ENCODE data around the gene MIPEP. TPM values are rescaled to one million over a fixed set of nuclear protein-coding genes. Genes with fewer than 3 reads are reported as not detected.

Gene MIPEP
- polyA plus RNA-seq, 1 donor from 2014 or later: 9.1 TPM

DNA sequence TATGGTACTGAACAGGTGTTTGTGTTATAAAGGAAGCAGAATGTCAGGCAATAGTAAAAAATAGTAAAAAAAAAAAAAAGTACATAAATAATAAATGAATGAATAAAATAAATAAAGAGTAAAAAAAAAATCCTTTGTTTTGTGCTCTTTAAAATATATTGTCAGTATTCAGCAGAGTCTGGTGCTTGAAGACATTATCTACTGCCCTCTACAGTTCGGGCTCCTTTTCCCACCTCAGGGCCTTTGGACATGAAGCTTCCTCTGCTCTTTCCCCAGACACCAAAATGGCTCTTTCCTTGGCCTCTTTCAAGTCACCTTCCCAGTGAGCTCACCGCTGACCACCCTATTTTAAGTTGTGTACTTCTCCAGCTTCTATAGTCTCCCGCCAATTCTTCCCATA, 181.5 kb downstream of the MIPEP start:
- no peaks in the 10 kb centered on the region for H3K79me2 ChIP-seq (replicated peaks; ENCODE audit: insufficient read depth, low read length)
- no peaks in the 10 kb centered on the region for H3K27me3 ChIP-seq (ENCODE audit: insufficient read depth, low read depth, low read length)
- no peaks in the 10 kb centered on the region for H4K20me1 ChIP-seq (ENCODE audit: insufficient read depth)
- H3K9me2 ChIP-seq (ENCODE audit: insufficient read depth, low read length): no peaks in the 10 kb centered on the region
- no peak overlapping the region for H3K4me3 ChIP-seq (ENCODE audit: low read length)
- no peak overlapping the region for H3K27ac ChIP-seq (ENCODE audit: low read length)
- TF ChIP-seq POLR2AphosphoS5 (IDR thresholded peaks at IDR 0.05): no peak
- TF ChIP-seq SMC3 (conservative IDR thresholded peaks at IDR 0.05; ENCODE audit: poor library complexity): no peak
- no peak for TF ChIP-seq TAF1 (IDR thresholded peaks at IDR 0.05; ENCODE audit: low read depth)
- no peak overlapping the region for H3K4me2 ChIP-seq (ENCODE audit: low read length)
- H2AFZ ChIP-seq (ENCODE audit: low read depth, low read length): no peak overlapping the region
- no peaks in the 10 kb centered on the region for H3K36me3 ChIP-seq (ENCODE audit: insufficient read depth, low read length)
- no peaks in the 10 kb centered on the region for H3F3A ChIP-seq (ENCODE audit: insufficient read depth, low read length, poor library complexity, severe bottlenecking)
- no peak overlapping the region for H3K9ac ChIP-seq (ENCODE audit: low read length)
- H3K9me3 ChIP-seq (ENCODE audit: low read length): no peaks in the 10 kb centered on the region

DNA sequence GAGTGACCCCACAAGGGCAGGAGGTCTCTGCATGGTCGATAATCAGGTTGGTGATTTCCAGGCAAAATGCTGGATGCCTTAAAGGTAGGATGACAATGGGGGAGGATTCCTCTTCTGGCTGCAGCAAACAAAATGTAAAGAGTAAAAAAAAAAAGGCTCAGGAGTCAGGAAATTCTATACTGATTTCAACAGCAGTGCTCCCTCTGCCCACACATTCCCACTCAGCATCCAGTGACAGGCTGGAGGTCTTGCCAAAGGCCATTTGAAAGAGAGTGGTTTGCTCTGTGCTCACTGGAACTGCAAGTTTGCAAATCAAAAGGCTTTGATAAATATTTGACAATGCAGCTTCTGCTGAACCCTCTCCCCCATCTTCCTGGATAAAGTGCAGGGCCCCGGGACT, 183.6 kb downstream of the MIPEP start:
- H3K4me2 ChIP-seq (ENCODE audit: low read length): no peak overlapping the region
- no peaks in the 10 kb centered on the region for H3K79me2 ChIP-seq (replicated peaks; ENCODE audit: insufficient read depth, low read length)
- no peak overlapping the region for H3K9ac ChIP-seq (ENCODE audit: low read length)
- H4K20me1 ChIP-seq (ENCODE audit: insufficient read depth): no peaks in the 10 kb centered on the region
- no peaks in the 10 kb centered on the region for H3F3A ChIP-seq (ENCODE audit: insufficient read depth, low read length, poor library complexity, severe bottlenecking)
- no peaks in the 10 kb centered on the region for H3K27me3 ChIP-seq (ENCODE audit: insufficient read depth, low read depth, low read length)
- H3K9me3 ChIP-seq (ENCODE audit: low read length): no peaks in the 10 kb centered on the region
- no peak overlapping the region for H2AFZ ChIP-seq (ENCODE audit: low read depth, low read length)
- no peaks in the 10 kb centered on the region for H3K9me2 ChIP-seq (ENCODE audit: insufficient read depth, low read length)
- no peak overlapping the region for H3K27ac ChIP-seq (ENCODE audit: low read length)
- H3K4me3 ChIP-seq (ENCODE audit: low read length): no peak overlapping the region
- TF ChIP-seq RAD21 (conservative IDR thresholded peaks at IDR 0.05) (no peak), EP300 (conservative IDR thresholded peaks at IDR 0.05; ENCODE audit: poor library complexity, severe bottlenecking) (no peak), MXI1 (conservative IDR thresholded peaks at IDR 0.05; ENCODE audit: poor library complexity, severe bottlenecking) (no peak), POLR2AphosphoS5 (IDR thresholded peaks at IDR 0.05) (no peak), CTCF (IDR thresholded peaks at IDR 0.05; ENCODE audit: poor library complexity, severe bottlenecking) (no peak), EZH2 (IDR thresholded peaks at IDR 0.05; ENCODE audit: borderline replicate concordance, insufficient read depth, low read length, poor library complexity, severe bottlenecking) (no peak), SMC3 (conservative IDR thresholded peaks at IDR 0.05; ENCODE audit: poor library complexity) (no peak), REST (IDR thresholded peaks at IDR 0.05; ENCODE audit: borderline replicate concordance) (no peak), TAF1 (IDR thresholded peaks at IDR 0.05; ENCODE audit: low read depth) (no peak)
- H3K36me3 ChIP-seq (ENCODE audit: insufficient read depth, low read length): no peaks in the 10 kb centered on the region

All from neural cell (in vitro differentiated cells).